PC-9 (cell line): ENCODE data around the gene TANGO2. TPM values are rescaled to one million over a fixed set of nuclear protein-coding genes. Genes with fewer than 3 reads are reported as not detected.

Experiments
- BruUV-seq: library from RNA; stranded (reverse); fragments of 400-500 nt; replicated peaks from 2 replicates; lab custom pipeline; 2021; lab: Mats Ljungman, UMichigan
- CTCF ChIA-PET: fragments of 300-600 bp; sonication (Branson Sonifier 250); formaldehyde crosslinking; loops from one replicate; lab custom pipeline; 2022; ENCODE audit warnings: antibody characterized with exemption; lab: Charles Lee
- POLR2A ChIA-PET: fragments of 300-600 bp; sonication (Branson Sonifier 250); formaldehyde crosslinking; loops from one replicate; lab custom pipeline; 2022; ENCODE audit warnings: antibody characterized with exemption; ENCODE audit not compliant: unreplicated experiment; lab: Charles Lee
- DNase-seq, 2 experiments: peaks; one replicate each; pipeline versions ENCODE4 v3.0.0 to v3.0.0-alpha.2; 2015 to 2022; ENCODE audit warnings: mixed read lengths in 1 of 2
- H2AFZ ChIP-seq: fragments of 200-600 bp; sonication (generic); 2 replicates; pipeline ENCODE4 v1.8.1; 2017; ENCODE audit warnings: antibody characterized with exemption
- H3F3A ChIP-seq: fragments of 200-600 bp; sonication (generic); 2 replicates; pipeline ENCODE4 v1.8.1; 2017; ENCODE audit warnings: antibody characterized with exemption, mild to moderate bottlenecking, low read depth; ENCODE audit not compliant: insufficient read depth
- H3K27ac ChIP-seq: fragments of 200-600 bp; sonication (generic); 2 replicates; pipeline ENCODE4 v1.6.1; 2016; ENCODE audit warnings: mixed run types
- H3K27me3 ChIP-seq: fragments of 200-600 bp; sonication (generic); 2 replicates; pipeline ENCODE4 v1.6.1; 2016; ENCODE audit warnings: low read depth, mixed run types; ENCODE audit not compliant: insufficient read depth
- H3K36me3 ChIP-seq: fragments of 200-600 bp; sonication (generic); 2 replicates; pipeline ENCODE4 v1.6.1; 2016; ENCODE audit warnings: low read depth, mixed run types
- H3K4me1 ChIP-seq: fragments of 200-600 bp; sonication (generic); replicated peaks from 2 replicates; pipeline ENCODE4 v1.6.1; 2016; ENCODE audit warnings: mixed run types; ENCODE audit not compliant: insufficient read depth
- H3K4me2 ChIP-seq: fragments of 200-600 bp; sonication (generic); 2 replicates; pipeline ENCODE4 v1.6.1; 2017; ENCODE audit warnings: mixed run types
- H3K4me3 ChIP-seq: fragments of 200-600 bp; sonication (generic); 2 replicates; pipeline ENCODE4 v1.6.1; 2016; ENCODE audit warnings: mixed run types
- H3K79me2 ChIP-seq: fragments of 200-600 bp; sonication (generic); 2 replicates; pipeline ENCODE4 v1.6.1; 2017; ENCODE audit warnings: low read depth, mixed run types
- H3K9me2 ChIP-seq: fragments of 200-600 bp; sonication (generic); 2 replicates; pipeline ENCODE4 v1.8.1; 2017; ENCODE audit warnings: mild to moderate bottlenecking; ENCODE audit not compliant: insufficient read depth
- H3K9me3 ChIP-seq: fragments of 200-600 bp; sonication (generic); 2 replicates; pipeline ENCODE4 v1.8.1; 2016; ENCODE audit warnings: low read depth; ENCODE audit not compliant: insufficient read depth
- H4K20me1 ChIP-seq: fragments of 200-600 bp; sonication (generic); 2 replicates; pipeline ENCODE4 v1.8.1; 2017; ENCODE audit not compliant: insufficient read depth
- CTCF ChIP-seq: fragments of 200-600 bp; sonication (generic); conservative IDR thresholded peaks from 2 replicates; pipeline ENCODE4 v1.6.1; 2017; ENCODE audit warnings: mixed run types, antibody characterized with exemption, mild to moderate bottlenecking, moderate library complexity
- EZH2 ChIP-seq: fragments of 200-600 bp; sonication (generic); IDR thresholded peaks from 2 replicates; pipeline ENCODE4 v1.8.0; 2017; ENCODE audit warnings: antibody characterized with exemption, low read depth
- intact Hi-C: fragments of 100-400 bp; cut with micrococcal nuclease; formaldehyde crosslinking; loops from one replicate; pipeline ENCODE4 v1.10.0; 2022; ENCODE audit not compliant: unreplicated experiment
- total RNA-seq: library from RNA; stranded (reverse); gene quantifications from 2 replicates; pipeline ENCODE4 v1.2.3, GENCODE V29; 2021

The TANGO2 gene
- total RNA-seq, 1 experiment from 2014 or later: 22.4 TPM

- no peak overlapping the region for H3K27ac ChIP-seq
- H2AFZ ChIP-seq: no peak overlapping the region
- no peaks in the 10 kb centered on the region for H3K27me3 ChIP-seq
- no peak overlapping the region for H3K4me3 ChIP-seq
- no peaks in the 10 kb centered on the region for H3K79me2 ChIP-seq
- intact Hi-C loops: no loop called here
- CTCF ChIA-PET: no interaction called here
- BruUV-seq: no TSS peak
- no peaks in the 10 kb centered on the region for H3K9me3 ChIP-seq
- H3K4me2 ChIP-seq: no peak overlapping the region
- H3K9me2 ChIP-seq: no peaks in the 10 kb centered on the region
- POLR2A ChIA-PET: no interaction called here
- H3K4me1 ChIP-seq: no peaks in the 10 kb centered on the region
- TF ChIP-seq CTCF: no peak
- no peak for TF ChIP-seq EZH2
- no peak for DNase-seq
- H4K20me1 ChIP-seq: no peaks in the 10 kb centered on the region
- no peaks in the 10 kb centered on the region for H3K36me3 ChIP-seq
- no peaks in the 10 kb centered on the region for H3F3A ChIP-seq
Observed at GRCh38 chr22:20054485-20054884, 33.6 kb downstream of the TANGO2 start.

- ChIA-PET POLR2A (no interaction called here), CTCF (no interaction called here)
Observed at GRCh38 chr22:20055144-20055543, 34.2 kb downstream of the TANGO2 start.

GRCh38 chr22:20055654-20056053 lies 34.7 kb downstream of the TANGO2 start:
- H3K27me3 ChIP-seq: no peaks in the 10 kb centered on the region
- DNase-seq: no peak
- no peak overlapping the region for H3K27ac ChIP-seq
- no peaks in the 10 kb centered on the region for H3K9me3 ChIP-seq
- H3K4me2 ChIP-seq: no peak overlapping the region
- H3K9me2 ChIP-seq: no peaks in the 10 kb centered on the region
- no peaks in the 10 kb centered on the region for H3K4me1 ChIP-seq
- TF ChIP-seq CTCF (no peak), EZH2 (no peak)
- POLR2A ChIA-PET: no interaction called here
- intact Hi-C loops: no loop called here
- CTCF ChIA-PET: no interaction called here
- no peaks in the 10 kb centered on the region for H3F3A ChIP-seq
- H4K20me1 ChIP-seq: no peaks in the 10 kb centered on the region
- H2AFZ ChIP-seq: no peak overlapping the region
- H3K36me3 ChIP-seq: no peaks in the 10 kb centered on the region
- no peak overlapping the region for H3K4me3 ChIP-seq
- no TSS peak for BruUV-seq
- no peaks in the 10 kb centered on the region for H3K79me2 ChIP-seq

More at GRCh38 chr22:20055144-20055543, 34.2 kb downstream of the TANGO2 start:
- Histone ChIP-seq H3K4me3 (no peak overlapping the region), H3F3A (no peaks in the 10 kb centered on the region), H3K4me1 (no peaks in the 10 kb centered on the region), H3K36me3 (no peaks in the 10 kb centered on the region), H3K9me2 (no peaks in the 10 kb centered on the region), H3K9me3 (no peaks in the 10 kb centered on the region), H3K4me2 (no peak overlapping the region), H3K27me3 (no peaks in the 10 kb centered on the region), H2AFZ (no peak overlapping the region), H3K79me2 (no peaks in the 10 kb centered on the region), H3K27ac (no peak overlapping the region), H4K20me1 (no peaks in the 10 kb centered on the region)
- no peak for TF ChIP-seq EZH2
- TF ChIP-seq CTCF: no peak
- BruUV-seq: no TSS peak
- DNase-seq: no peak
- intact Hi-C loops: no loop called here
